ENCODE measurements around the gene GAK.

Gene GAK

DNA sequence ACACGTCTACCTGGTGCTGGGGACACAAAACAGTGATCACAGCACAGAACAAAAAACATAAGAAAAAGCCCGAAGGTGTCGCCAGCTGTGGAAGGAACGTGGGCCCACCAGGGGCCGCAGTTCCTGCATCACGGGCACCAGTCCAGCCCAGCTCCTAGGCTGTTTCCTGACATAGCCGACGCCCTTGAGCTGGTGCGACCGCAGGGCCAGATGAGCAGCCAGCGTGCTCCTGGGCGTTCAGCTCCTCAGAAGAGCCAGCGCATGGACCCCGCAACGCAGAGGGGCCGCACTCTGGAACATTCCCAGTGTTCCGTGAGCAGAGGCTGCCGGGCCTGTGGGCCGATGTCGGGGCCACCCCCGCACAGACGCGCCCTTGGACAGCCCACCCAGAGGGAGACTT, 44.1 kb downstream of the GAK start:
- DNase-seq (ENCODE audit: low read depth): no peak

- no peak for DNase-seq (ENCODE audit: low read depth)
Measured at GRCh38 chr4:887034-887763, 44.9 kb downstream of the GAK start.

DNA sequence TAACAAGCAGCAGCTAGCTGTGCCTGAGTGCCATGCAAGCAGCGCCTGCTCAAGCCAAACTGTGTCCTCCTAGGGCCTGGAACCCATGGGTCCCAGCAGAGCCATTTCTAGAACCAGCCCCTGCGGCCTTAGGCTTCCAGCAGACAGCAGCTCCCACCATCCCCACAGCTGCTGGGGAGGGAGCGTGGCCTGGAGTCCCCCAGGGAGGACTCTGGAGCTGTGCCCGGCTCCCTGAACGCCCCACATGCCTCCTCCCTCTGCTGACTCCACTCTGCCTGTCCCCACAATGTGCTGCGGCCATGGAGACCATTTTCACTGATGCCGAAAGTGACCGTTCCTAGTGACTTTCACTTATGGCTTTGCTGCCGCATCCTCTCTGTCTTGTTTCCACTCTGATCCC, 45.9 kb downstream of the GAK start:
- no peak for DNase-seq (ENCODE audit: low read depth)

DNA sequence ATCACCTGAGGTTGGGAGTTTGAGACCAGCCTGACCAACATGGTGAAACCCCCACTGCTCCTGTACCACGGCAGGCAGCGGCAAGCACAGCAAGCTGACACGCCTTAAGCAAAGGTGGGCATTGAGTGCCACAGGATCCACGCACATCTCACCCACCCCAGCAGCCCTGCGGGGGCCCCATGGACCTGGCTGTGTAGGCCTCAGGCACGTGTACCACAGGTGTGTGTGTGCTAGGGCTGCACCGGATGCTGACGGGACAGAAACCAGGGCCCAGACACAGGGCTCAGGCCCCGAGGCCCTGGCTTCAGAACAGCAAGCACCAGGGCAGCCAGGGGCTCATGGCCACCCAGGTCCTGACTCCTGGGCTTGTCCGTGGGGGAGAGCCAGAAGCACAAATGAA, 46.8 kb downstream of the GAK start:
- no peak for DNase-seq (ENCODE audit: low read depth)

GRCh38 chr4:884896-885295, 47.2 kb downstream of the GAK start:
- DNase-seq (ENCODE audit: low read depth): no peak

- no peak for DNase-seq (ENCODE audit: low read depth)
Measured at GRCh38 chr4:884259-884658, 47.9 kb downstream of the GAK start.

- no peak for DNase-seq (ENCODE audit: low read depth)
Measured at GRCh38 chr4:883377-884095, 48.6 kb downstream of the GAK start.

DNA sequence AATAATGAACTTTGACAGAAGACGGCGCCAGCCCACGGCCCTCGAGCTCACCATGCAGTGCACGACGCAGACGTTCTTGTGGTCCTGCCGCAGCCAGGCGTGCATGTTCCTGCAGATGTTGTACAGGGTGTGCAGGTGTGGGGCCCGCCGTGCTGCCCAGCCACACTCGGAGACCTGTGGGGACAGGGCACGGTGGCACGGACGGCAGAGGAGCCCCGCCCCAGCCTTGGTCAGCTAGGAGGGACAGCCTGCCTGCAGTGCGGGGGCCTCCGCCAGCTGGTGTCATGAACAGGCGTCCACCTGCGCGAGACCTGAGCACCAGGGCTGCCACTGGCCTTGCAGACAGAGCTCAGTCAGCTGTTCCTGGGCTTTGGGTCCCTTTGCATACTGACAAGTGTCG, 49.5 kb downstream of the GAK start:
- DNase-seq (ENCODE audit: low read depth): no peak

DNA sequence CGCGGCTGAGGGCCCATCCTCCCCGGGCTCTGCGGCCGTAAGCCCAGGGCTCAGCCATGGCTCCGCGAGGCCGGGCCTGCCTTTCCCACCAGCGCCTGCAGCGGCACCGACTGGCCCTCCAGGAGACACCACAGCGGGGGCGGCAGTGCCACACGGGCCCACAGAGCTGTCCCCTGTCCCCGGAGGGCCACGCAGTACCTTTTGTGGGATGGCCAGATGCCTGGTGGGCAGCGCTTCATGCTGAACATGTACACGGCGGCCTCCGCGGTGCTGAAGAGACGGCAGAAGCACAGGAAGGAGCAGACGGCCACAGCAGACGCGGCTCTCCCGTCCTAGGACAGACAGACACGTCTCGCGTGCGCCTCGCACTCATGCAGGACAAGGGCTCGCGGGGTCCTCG, 50.4 kb downstream of the GAK start:
- no peak for DNase-seq (ENCODE audit: low read depth)

GRCh38 chr4:880684-881405, 51.3 kb downstream of the GAK start:
- DNase-seq (ENCODE audit: low read depth): no peak

- no peak for DNase-seq (ENCODE audit: low read depth)
Measured at GRCh38 chr4:879729-880077, 52.4 kb downstream of the GAK start.

- no peak for DNase-seq (ENCODE audit: low read depth)
Measured at GRCh38 chr4:878796-879728, 53.1 kb downstream of the GAK start.

DNA sequence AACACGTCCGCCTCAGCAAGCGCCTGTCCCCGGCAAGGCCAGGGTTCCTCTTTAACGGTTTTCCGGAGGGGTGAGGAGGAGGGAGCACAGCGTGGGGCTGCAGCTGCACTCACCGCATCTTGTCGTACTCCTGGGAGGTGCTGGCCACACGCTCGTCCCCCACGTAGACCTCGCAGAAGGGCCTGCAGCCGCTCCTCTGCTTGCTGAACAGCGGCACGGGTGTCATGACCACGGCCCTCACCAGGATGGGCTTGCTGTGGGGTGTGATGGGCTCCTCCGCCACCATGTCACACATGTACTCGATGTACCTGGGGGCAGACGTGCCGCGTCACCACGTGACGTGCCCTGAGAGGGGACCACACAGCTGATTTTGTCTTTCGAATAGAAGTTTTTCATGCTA, 54.6 kb downstream of the GAK start:
- no peak for DNase-seq (ENCODE audit: low read depth)

DNA sequence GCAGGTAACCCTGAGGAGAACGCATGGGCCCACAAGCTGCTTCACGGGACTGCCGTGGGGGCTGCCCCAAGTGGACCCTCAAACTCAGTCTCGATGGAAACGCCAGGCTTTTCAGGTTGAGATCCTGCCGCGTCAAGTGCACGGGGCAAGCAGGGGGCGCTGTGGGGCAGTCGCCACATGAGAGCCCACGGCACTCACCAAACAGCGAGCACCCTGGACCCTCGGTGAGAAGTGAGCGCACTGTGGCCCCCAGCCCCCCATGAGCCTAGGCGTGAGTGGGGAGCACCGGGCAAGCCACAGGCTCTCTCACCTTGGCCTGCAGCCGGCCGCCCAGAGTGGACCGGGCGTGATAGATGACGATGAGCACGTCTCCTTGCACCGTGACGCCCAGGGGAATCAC, 55.3 kb downstream of the GAK start:
- no peak for DNase-seq (ENCODE audit: low read depth)

GRCh38 chr4:875818-876423, 56.2 kb downstream of the GAK start:
- DNase-seq (ENCODE audit: low read depth): no peak

GRCh38 chr4:874971-875817, 56.9 kb downstream of the GAK start:
- no peak for DNase-seq (ENCODE audit: low read depth)

DNA sequence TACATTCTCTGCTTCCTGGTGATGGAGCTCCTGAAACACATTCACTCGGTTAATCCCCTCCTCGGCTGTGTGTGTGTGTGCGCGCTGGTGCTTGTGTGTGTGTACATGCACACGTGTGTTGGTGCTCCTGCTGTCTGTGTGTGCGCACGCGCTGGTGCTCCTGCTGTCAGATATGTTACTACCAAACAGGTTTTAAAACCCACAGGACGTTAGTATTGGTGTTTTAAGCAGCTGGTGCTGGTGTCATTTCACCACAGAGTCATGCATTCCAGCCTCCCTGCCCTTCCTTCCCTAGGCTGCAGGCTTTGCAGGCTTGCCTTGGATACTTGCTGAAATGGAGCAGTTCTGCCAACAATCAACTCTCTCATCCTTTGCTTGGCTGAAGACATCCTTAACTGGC, 58.1 kb downstream of the GAK start:
- DNase-seq (ENCODE audit: low read depth): no peak

GRCh38 chr4:872241-872981, 59.7 kb downstream of the GAK start:
- DNase-seq (ENCODE audit: low read depth): no peak

DNA sequence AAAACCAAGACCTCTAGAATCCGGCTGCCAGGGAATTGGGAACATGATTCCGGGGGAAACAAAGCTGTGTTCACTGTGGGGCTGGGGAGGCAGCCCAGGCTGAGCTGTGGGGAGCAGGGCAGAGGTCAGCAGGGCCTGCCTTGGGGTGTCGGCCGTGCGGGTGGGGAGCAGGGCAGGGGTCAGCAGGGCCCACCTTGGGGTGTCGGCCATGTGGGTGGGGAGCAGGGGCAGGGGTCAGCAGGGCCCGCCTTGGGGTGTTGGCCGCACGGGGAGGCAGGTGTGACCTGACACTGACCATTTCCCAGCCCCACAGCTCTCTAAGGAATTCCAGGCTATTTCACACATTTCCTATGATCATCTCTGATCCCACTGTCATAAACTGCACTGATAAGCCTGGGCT, 60.6 kb downstream of the GAK start:
- no peak for DNase-seq (ENCODE audit: low read depth)

GRCh38 chr4:870951-871350, 61.2 kb downstream of the GAK start:
- no peak for DNase-seq (ENCODE audit: low read depth)

Data from T-helper 22 cell (primary cell).